Stomach smooth muscle (tissue), 2 donors: ENCODE measurements around the gene TMEM52.
A peak's percentile ranks its signal among the peaks of the same experiment; 100 is the strongest.

Experiments used
- H3K27ac ChIP-seq: one replicate; pipeline ENCODE4 v1.7.0; 2013; ENCODE audit warnings: mild to moderate bottlenecking, low read length, inconsistent platforms
- H3K27me3 ChIP-seq, 2 donors: one replicate each; pipeline ENCODE4 v1.7.0; 2013; ENCODE audit warnings: low read length in 2 of 2; ENCODE audit not compliant: insufficient read depth in 2 of 2, control insufficient read depth in 1 of 2
- H3K36me3 ChIP-seq, 2 donors: one replicate each; pipeline ENCODE4 v1.7.0; 2013; ENCODE audit warnings: low read length in 2 of 2; ENCODE audit not compliant: control insufficient read depth in 2 of 2, insufficient read depth in 2 of 2
- H3K4me1 ChIP-seq: one replicate; pipeline ENCODE4 v1.7.0; 2013; ENCODE audit warnings: low read length; ENCODE audit not compliant: control insufficient read depth, insufficient read depth
- H3K4me3 ChIP-seq, 2 donors: one replicate each; pipeline ENCODE4 v1.7.0; 2013; ENCODE audit warnings: low read length in 2 of 2
- H3K9ac ChIP-seq, 2 donors: one replicate each; pipeline ENCODE4 v1.7.0; 2013; ENCODE audit warnings: low read length in 2 of 2, mild to moderate bottlenecking in 1 of 2
- H3K9me3 ChIP-seq, 2 donors: one replicate each; pipeline ENCODE4 v1.7.0; 2013; ENCODE audit warnings: low read length in 2 of 2; ENCODE audit not compliant: control insufficient read depth in 2 of 2
- donor health status: healthy.
- donor health status: Pancreatic carcinoma.

TMEM52 gene

GRCh38 chr1:1918901-1919303 lies at the start of gene TMEM52:
TSS of gene TMEM52 (minus strand) at chr1:1919279. CDS start at chr1:1919265, 14 bp downstream.
- H3K4me3 ChIP-seq = peak within 1 kb of the TSS; percentile 55 to 71
- H3K9me3 ChIP-seq = no peaks in the 10 kb centered on the region
- peaks cover 19% of the 10 kb centered on the region for H3K4me1 ChIP-seq
- no peaks in the 10 kb centered on the region for H3K27me3 ChIP-seq
- peak within 1 kb of the TSS; percentile 31 for H3K27ac ChIP-seq
- no peak within 1 kb of the TSS for H3K9ac ChIP-seq
- no peaks in the 10 kb centered on the region for H3K36me3 ChIP-seq

- H3K9me3 ChIP-seq = no peaks in the 10 kb centered on the region
- no peak overlapping the region for H3K4me3 ChIP-seq
- H3K4me1 ChIP-seq = no peaks in the 10 kb centered on the region
- no peaks in the 10 kb centered on the region for H3K36me3 ChIP-seq
- H3K27ac ChIP-seq = no peak overlapping the region
- H3K9ac ChIP-seq = no peak overlapping the region
- peaks cover 15 to 18% of the 10 kb centered on the region in 2 donors for H3K27me3 ChIP-seq
These were observed 48.8 kb upstream of the TMEM52 start for GRCh38 chr1:1967879-1968278.

- Histone ChIP-seq H3K9ac (no peak overlapping the region), H3K4me1 (no peaks in the 10 kb centered on the region), H3K36me3 (no peaks in the 10 kb centered on the region)
These were observed 48.1 kb upstream of the TMEM52 start for GRCh38 chr1:1967151-1967550.

GRCh38 chr1:1966071-1966740 lies 47.1 kb upstream of the TMEM52 start:
- H3K4me1 ChIP-seq = no peaks in the 10 kb centered on the region
- no peak overlapping the region for H3K9ac ChIP-seq
- H3K9me3 ChIP-seq = no peaks in the 10 kb centered on the region
- H3K36me3 ChIP-seq = no peaks in the 10 kb centered on the region
- H3K27me3 ChIP-seq = peaks cover 17 to 24% of the 10 kb centered on the region in 2 donors
- H3K27ac ChIP-seq = no peak overlapping the region
- H3K4me3 ChIP-seq = no peak overlapping the region

More at GRCh38 chr1:1967151-1967550, 48.1 kb upstream of the TMEM52 start:
- H3K27ac ChIP-seq = no peak overlapping the region
- H3K9me3 ChIP-seq = no peaks in the 10 kb centered on the region
- H3K27me3 ChIP-seq = peaks cover 13 to 18% of the 10 kb centered on the region in 2 donors
- H3K4me3 ChIP-seq = no peak overlapping the region

GRCh38 chr1:1965546-1965945 lies 46.5 kb upstream of the TMEM52 start:
- Histone ChIP-seq H3K27ac (no peak overlapping the region), H3K9me3 (no peaks in the 10 kb centered on the region), H3K4me1 (no peaks in the 10 kb centered on the region), H3K36me3 (no peaks in the 10 kb centered on the region), H3K4me3 (no peak overlapping the region), H3K27me3 (peaks cover 19 to 30% of the 10 kb centered on the region in 2 donors), H3K9ac (no peak overlapping the region)

- Histone ChIP-seq H3K4me1 (peaks cover 3% of the 10 kb centered on the region), H3K9ac (no peak overlapping the region), H3K36me3 (no peaks in the 10 kb centered on the region), H3K27me3 (peaks cover 24 to 38% of the 10 kb centered on the region in 2 donors), H3K27ac (no peak overlapping the region), H3K4me3 (no peak overlapping the region), H3K9me3 (no peaks in the 10 kb centered on the region)
These were observed 45.7 kb upstream of the TMEM52 start for GRCh38 chr1:1964811-1965210.

GRCh38 chr1:1963570-1963969 lies 44.5 kb upstream of the TMEM52 start:
- Histone ChIP-seq H3K4me3 (no peak overlapping the region), H3K36me3 (no peaks in the 10 kb centered on the region), H3K27me3 (peaks cover 31 to 40% of the 10 kb centered on the region in 2 donors), H3K9me3 (no peaks in the 10 kb centered on the region), H3K27ac (no peak overlapping the region), H3K9ac (no peak overlapping the region), H3K4me1 (peaks cover 7% of the 10 kb centered on the region)

GRCh38 chr1:1962752-1963151 lies 43.7 kb upstream of the TMEM52 start:
- Histone ChIP-seq H3K9me3 (no peaks in the 10 kb centered on the region), H3K27ac (no peak overlapping the region), H3K4me1 (peaks cover 7% of the 10 kb centered on the region), H3K36me3 (no peaks in the 10 kb centered on the region), H3K4me3 (no peak overlapping the region), H3K27me3 (peaks cover 36 to 39% of the 10 kb centered on the region in 2 donors), H3K9ac (no peak overlapping the region)

- Histone ChIP-seq H3K9me3 (no peaks in the 10 kb centered on the region), H3K9ac (no peak overlapping the region), H3K27ac (no peak overlapping the region), H3K27me3 (peaks cover 37 to 48% of the 10 kb centered on the region in 2 donors), H3K4me1 (peaks cover 7% of the 10 kb centered on the region), H3K4me3 (no peak overlapping the region), H3K36me3 (no peaks in the 10 kb centered on the region)
These were observed 41.6 kb upstream of the TMEM52 start for GRCh38 chr1:1960480-1961196.

GRCh38 chr1:1959840-1960479 lies 40.9 kb upstream of the TMEM52 start:
- H3K27me3 ChIP-seq = peaks cover 35 to 44% of the 10 kb centered on the region in 2 donors
- no peak overlapping the region for H3K4me3 ChIP-seq
- H3K36me3 ChIP-seq = no peaks in the 10 kb centered on the region
- no peaks in the 10 kb centered on the region for H3K9me3 ChIP-seq
- H3K9ac ChIP-seq = no peak overlapping the region
- H3K4me1 ChIP-seq = peaks cover 7% of the 10 kb centered on the region
- no peak overlapping the region for H3K27ac ChIP-seq
